ENCODE data around the gene VSX2. TPM values are rescaled to one million over a fixed set of nuclear protein-coding genes. Genes with fewer than 3 reads are reported as not detected.

The VSX2 gene
- total RNA-seq, 4 donors from 2014 or later: not detected

GRCh38 chr14:74198441-74199234 lies 40.6 kb upstream of the VSX2 start:
- Histone ChIP-seq H3K9me3 (no peaks in the 10 kb centered on the region), H3K4me3 (no peak overlapping the region), H3K27ac (no peak overlapping the region), H3K27me3 (no peaks in the 10 kb centered on the region), H3K36me3 (no peaks in the 10 kb centered on the region), H3K4me1 (no peaks in the 10 kb centered on the region)
- DNase-seq: no peak
- no peak for TF ChIP-seq POLR2A (IDR thresholded peaks at IDR 0.05)
- no peak for TF ChIP-seq CTCF (IDR thresholded peaks at IDR 0.05)
- intact Hi-C loops (cut with DNase I; ENCODE audit: low total_unique reads): no loop called here

- no peaks in the 10 kb centered on the region for H3K4me1 ChIP-seq
- no peak overlapping the region for H3K27ac ChIP-seq
- TF ChIP-seq POLR2A (IDR thresholded peaks at IDR 0.05) (no peak), CTCF (IDR thresholded peaks at IDR 0.05) (no peak)
- H3K9me3 ChIP-seq: no peaks in the 10 kb centered on the region
- no peak overlapping the region for H3K4me3 ChIP-seq
- H3K27me3 ChIP-seq: no peaks in the 10 kb centered on the region
- no peak for DNase-seq
- H3K36me3 ChIP-seq: no peaks in the 10 kb centered on the region
- intact Hi-C loops (cut with DNase I; ENCODE audit: low total_unique reads): no loop called here
Observed at GRCh38 chr14:74202113-74202512, 37.1 kb upstream of the VSX2 start.

GRCh38 chr14:74203639-74204038 lies 35.6 kb upstream of the VSX2 start:
- Histone ChIP-seq H3K9me3 (no peaks in the 10 kb centered on the region), H3K4me3 (no peak overlapping the region), H3K4me1 (no peaks in the 10 kb centered on the region), H3K36me3 (no peaks in the 10 kb centered on the region), H3K27me3 (no peaks in the 10 kb centered on the region), H3K27ac (no peak overlapping the region)
- intact Hi-C loops (cut with DNase I; ENCODE audit: low total_unique reads): no loop called here
- TF ChIP-seq POLR2A (IDR thresholded peaks at IDR 0.05) (no peak), CTCF (IDR thresholded peaks at IDR 0.05) (no peak)
- DNase-seq: no peak

- Histone ChIP-seq H3K36me3 (no peaks in the 10 kb centered on the region), H3K4me3 (no peak overlapping the region), H3K9me3 (no peaks in the 10 kb centered on the region), H3K4me1 (no peaks in the 10 kb centered on the region), H3K27me3 (no peaks in the 10 kb centered on the region), H3K27ac (no peak overlapping the region)
- intact Hi-C loops (cut with DNase I; ENCODE audit: low total_unique reads): no loop called here
- TF ChIP-seq CTCF (IDR thresholded peaks at IDR 0.05) (no peak), POLR2A (IDR thresholded peaks at IDR 0.05) (no peak)
- no peak for DNase-seq
Observed at GRCh38 chr14:74204491-74204890, 34.8 kb upstream of the VSX2 start.

GRCh38 chr14:74205882-74206281 lies 33.4 kb upstream of the VSX2 start:
- Histone ChIP-seq H3K36me3 (no peaks in the 10 kb centered on the region), H3K4me3 (no peak overlapping the region), H3K27me3 (no peaks in the 10 kb centered on the region), H3K9me3 (no peaks in the 10 kb centered on the region), H3K27ac (no peak overlapping the region), H3K4me1 (no peaks in the 10 kb centered on the region)
- TF ChIP-seq POLR2A (IDR thresholded peaks at IDR 0.05) (no peak), CTCF (IDR thresholded peaks at IDR 0.05) (no peak)
- no peak for DNase-seq
- intact Hi-C loops (cut with DNase I; ENCODE audit: low total_unique reads): no loop called here
